NCI-H2171 treated with DMSO at 0.1 percent for 48 hours (cell line): ENCODE measurements around the gene TEX19.

Source experiments
- DNase-seq: peaks from one replicate; lab custom pipeline; 2025; lab: John Stamatoyannopoulos, UW

The TEX19 gene, protein sequence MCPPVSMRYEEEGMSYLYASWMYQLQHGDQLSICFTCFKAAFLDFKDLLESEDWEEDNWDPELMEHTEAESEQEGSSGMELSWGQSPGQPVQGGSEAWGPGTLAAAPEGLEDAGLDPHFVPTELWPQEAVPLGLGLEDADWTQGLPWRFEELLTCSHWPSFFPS

DNA sequence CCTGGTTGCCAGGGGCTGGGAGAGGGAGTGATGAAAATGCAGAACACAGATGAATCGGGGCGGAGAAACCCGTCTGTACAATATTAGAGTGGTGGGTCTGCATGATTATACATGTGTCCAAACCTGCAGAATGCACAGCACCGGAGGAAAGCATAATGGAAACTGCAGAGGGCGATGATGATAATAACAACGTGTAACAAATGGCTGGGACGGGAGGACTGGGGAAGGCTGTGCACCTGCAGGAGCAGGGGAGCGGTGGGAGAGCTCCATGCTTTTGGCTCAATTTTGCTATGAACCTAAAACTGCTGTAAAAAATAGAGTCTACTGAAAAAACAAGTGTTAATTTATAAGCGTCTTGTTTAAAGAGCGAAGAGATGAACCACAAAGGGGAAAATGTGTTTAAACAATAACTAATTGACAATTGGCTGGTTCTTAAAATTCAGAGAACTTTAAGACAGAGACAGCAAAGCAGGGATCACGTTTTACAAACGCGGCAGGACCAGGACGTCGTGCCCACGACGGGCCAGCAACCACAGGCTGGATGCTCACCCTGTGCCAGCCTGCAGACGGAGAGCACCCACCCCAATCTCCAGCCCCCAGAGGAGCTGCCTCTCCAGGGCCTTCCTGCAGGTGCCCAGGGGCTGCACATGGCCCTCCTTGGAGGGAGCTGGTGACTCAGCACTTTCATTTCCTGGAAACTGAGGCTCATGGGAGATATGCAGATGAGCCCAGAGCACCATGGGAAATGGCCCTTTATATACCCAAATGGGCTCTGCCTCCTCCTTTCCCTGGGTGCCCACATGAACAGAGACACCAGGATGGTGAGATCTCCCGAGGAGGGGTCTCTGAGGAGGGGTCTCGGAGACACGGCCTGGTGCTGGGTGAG, at the start of gene TEX19:
Gene TEX19, plus strand, starts transcription at position 783 of the 886 bp plus-strand sequence. CDS start 2,904 bp downstream, outside the sequence.
- peak; percentile 41 for DNase-seq

DNA sequence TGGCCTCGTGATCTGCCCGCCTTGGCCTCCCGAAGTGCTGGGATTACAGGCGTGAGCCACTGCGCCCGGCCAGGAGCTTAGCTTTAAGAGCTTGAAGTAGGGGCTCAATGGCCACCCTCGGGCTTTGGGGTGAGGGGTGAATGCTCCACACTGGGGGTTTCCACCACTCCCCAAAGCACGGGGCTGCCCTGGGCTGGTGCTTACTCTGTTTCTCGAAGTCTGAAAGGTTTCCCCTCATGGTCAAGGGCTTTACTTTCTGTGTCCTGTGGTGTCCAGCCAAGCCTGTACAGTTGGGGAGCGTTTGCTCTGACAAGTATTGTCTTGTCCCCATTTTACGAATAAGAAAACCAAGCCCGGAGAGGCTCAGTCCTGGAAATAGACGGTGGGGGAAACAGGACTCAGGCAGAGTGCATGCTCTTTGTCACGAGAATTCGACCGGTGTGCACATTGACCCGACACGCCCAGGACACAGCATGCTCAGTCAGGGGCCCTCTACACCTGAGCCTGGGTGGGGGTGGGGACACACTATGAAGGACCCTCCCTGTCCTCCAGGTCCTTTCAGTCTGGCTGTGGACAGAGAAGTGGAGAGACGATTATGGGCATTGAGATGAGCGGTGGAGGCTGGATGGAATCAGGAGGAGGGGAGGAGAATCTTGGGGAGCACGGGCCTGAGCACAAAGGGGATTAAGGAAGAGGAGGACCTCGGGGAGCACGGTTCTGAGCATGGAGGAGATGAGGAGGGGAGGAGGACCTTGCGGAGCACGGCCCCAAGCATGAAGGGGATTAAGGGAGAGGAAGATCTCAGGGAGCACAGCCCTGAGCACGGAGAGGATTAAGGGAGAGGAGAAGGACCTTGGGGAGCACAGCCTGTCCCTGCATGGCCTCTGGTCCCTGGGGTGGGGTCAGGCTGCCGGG, 49.1 kb upstream of the TEX19 start:
- DNase-seq, result no peak

DNA sequence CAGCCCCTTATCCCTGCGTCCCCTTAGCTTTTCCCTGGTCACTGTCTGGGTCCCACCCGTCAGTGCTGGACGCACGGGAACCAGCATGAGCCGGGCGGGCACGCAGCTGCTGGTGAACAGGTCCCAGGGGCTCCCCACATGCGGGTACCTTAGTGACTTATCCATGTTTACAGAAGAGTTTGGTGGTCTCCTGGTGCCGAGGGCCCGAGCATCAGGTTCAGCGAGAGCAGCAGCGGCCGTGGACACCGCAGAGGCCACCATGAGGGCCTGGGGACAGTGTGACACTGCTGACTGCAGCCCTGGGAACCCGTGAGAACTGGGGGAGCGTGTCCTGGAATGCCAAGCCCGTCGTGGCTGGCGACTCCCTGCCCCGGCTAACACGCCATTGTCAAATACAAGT, 48.2 kb upstream of the TEX19 start:
- no peak for DNase-seq

DNA sequence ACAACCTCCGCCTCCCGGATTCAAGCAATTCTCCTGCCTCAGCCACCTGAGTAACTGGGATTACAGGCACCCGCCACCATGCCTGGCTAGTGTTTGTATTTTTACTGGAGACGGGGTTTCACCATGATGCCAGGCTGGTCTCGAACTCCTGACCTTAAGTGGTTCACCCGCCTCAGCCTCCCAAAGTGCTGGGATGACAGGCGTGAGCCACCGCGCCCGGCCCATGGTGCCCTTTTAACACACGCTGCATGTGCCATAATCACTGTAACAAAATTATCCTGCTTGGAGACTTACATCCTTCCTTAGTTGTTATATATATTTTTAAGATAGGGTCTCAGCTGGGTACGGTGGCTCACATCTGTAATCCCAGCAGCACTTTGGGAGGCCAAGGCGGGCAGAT, 47.1 kb upstream of the TEX19 start:
- no peak for DNase-seq

DNA sequence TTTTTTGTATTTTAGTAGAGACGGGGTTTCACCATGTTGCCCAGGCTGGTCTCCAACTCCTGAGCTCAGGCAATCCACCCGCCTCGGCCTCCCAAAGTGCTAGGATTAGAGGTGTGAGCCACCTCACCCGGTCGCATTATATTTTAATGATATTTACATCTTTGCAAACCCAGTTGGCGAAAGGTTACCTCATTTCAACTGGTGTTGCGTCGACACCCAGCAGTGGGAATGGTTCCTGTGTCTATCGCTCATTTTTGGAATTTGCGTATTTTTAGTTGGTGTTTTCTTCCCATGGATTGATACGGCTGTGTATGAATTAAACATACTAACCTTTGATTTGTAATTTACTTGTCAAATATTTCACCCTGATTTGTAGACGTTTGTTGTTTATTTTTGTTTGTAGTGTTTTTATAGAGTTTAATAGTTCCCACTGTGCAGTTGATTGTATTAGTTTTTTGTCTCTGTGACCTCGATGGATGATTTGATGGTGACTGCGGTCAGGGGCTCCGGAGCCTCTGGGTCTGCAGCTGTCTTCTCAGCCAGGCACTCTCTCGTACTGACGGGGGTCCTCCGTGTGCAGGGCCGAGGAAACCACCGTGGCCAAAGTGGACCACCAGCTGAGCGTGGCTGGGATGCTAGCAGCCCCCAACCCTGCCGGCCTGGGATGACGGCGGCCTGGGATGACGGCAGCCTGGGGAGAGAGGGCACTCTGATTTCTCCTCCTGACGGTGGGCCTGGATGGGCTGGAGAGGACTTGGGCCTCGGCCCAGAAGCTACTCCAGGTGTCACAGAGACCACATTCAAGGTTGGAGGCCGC, 45.6 kb upstream of the TEX19 start:
- no peak for DNase-seq

DNA sequence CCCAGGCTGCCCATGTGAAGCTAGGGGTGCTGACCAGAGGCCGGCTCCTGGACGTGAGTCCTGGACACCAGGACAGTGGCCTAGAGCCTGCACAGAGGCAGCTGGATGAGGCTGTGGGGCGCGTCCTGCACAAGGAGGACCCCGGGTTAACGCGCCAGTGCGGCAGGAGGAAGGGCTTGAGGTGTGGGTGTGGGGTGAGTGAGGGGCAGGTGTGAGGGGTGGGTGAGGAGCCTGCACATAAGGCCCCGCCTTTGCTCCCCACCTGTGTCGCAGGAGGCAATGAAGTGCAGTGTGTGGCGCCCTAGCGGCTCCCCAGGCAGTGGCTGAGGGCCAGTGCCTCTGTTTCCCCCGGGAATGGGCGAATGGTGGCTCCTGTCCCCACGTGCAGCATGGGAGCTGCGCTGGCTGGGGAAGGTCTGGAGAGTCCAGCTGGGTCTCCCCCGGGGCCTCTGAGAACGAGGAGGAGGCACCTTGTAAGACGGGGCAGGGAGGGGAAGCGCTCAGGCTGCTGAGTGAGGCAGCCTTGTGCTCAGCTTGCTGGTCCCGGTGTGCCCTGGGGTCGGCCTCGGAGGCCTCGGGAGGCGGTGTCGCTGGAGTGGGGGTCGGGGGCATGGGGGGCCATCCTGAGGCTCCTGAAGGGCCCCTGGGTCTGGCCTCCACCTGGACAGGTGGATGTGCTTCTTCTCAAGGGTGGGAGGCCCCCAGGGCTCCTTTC, 44.9 kb upstream of the TEX19 start:
- DNase-seq, result no peak

DNA sequence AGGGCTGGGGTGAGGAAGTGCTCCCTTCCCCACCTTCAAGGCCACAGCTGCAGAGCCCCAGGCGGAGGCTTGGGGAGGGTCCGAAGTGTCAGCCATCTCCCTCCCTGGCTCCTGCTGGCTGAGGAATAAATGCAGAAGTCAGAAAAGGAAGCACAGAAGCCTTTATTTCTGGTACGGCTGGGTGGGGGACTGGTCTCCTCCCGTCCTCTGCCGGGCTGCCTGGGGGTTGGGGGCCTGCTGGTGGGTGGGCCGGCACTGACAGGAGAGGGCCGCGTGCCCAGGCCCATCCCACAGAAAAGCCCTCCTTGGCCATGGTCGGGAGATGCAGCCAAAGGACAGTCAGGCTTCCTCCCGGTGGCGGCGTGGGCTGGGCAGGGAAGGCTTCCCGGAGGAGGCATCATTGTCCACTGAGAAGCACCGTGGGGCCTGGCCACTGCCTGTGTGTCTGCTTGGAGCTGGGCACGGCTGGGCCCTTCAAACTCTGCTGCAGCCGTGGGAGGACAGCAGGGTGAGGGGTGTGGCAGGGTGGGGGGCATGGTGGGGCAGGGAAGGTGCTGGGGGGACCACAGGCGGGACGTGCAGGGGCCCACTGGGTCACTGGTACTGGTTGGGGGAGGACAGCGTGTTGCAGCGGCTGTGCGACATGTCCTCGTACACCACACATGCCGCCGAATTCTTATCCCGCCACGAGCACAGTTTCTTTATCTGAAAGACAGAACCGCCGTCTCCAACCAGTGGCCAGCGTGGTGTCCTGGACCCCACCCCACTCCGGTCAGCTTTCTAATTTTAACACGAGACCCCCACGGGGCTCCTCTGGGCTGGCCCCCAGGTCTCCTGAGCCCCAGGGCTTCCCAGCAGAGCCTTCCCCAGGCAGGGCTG, 44.1 kb upstream of the TEX19 start:
- DNase-seq, result no peak

DNA sequence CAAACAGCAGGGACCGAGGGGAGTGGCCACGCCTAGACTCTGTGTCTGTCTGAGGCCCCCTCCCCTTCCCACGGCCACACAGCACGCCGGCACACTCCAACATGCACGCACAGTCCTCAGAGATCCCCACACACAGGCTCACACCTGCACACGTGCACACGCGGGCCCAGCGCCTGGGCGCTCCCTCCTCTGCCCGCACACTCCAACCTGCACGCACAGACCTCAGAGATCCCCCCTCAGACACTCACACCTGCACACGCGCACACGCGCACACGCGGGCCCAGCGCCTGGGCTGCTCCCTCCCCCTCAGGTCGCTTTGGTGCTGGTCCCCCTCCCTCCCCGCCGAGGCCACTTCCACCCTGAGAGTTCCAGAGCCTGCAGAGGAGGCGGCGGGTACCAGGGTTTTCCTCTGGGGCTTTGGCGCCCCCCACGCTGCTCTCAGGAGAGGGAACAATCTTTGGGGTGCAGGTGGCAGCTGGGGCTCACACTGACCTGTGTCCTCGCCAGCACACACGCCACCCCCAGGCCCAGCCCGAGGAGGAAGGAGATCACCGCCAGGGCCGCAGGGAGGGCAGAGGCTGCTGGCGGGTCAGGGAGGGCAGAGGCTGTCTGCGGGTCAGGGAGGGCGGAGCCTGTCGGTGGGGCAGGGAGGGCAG, 43.2 kb upstream of the TEX19 start:
- no peak for DNase-seq

DNA sequence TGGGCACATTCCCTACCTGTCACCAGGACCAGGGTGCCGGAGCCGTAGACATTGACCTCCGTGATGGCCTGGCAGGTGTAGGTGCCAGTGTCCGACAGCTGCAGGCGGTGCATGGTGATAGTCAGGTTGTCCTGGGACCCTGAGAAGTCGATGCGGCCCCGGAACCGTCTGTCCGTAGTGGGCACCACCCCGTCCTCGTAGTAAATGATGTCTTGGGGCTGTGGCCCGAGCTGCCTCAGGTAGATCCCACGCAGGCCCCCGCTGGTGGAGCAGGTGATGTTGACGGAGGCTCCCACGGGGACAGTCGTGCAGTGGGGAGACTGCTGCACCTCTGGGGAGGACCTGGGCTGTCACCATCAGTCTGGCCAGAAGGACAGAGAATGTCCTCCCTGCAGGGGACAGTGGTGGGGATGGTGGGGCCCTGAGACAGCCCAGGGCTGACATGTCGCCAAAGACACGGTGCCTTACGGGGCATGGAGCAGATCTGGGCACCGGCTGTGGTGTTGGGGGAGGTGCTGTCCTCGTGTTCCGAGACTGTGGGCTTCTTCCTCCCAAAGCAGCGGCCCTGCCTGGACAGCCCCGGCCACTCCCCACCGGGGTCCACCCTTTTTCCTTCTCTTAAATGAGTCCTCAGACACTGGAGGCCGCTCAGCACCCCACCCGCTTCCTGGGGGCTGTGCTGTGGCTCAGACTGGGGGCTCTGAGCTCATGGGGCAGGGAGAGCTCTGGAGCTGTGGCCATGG, 42.2 kb upstream of the TEX19 start:
- DNase-seq, result no peak

DNA sequence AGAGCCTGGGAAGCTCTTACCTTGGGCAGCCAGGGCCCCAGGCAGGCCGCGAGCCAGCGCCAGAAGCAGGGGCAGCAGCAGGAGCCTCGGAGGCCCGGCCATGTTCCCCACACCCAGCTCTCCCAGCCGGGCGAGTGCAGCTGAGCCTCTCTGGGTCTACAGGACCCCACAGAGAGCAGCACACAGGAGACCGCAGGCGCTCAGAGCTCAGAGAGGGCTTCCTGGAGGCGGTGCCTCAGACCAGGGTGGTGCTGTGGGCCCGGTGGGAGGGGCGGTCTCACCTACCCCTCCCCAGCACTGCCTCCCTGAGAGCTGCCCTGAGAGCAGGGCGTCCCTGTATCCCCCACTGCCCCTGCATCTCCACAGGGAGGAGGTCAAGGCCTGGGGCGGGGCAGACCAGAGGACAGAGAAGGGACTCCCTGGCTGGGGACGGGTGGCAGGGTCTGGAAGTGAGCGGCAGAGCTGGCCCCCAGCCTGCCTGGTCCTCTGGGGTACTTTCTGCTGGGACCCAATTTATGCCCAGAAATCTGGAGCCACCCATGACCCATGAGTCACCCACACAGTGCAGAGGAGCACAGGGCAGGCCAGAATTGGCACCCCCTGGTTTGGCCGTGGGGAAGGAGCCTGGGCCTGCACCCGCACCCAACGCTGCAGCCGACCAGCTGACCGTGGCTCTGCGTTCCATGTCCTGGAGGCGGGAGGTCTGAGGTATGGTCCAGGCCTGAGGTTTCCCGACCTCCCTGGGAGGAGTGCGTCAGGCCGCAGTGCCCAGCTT, 41.5 kb upstream of the TEX19 start, which contains the start of gene CD7:
Gene CD7, minus strand, starts transcription at position 215 of the 775 bp plus-strand sequence. Its CDS starts 113 bp downstream, at position 102.
- DNase-seq, result no peak

DNA sequence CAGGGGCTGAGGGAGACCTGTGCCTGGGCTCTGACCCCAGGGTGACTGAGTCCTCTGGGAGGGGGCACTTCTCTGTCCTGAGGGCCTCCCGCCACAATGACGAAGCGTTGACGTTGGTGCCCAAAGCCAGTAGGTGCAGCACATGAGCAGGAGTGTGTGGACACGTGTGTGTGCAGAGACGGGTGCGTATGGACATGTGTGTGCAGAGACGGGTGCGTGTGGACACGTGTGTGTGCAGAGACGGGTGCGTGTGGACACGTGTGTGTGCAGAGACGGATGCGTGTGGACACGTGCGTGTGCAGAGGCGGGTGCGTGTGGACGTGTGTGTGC, 40.9 kb upstream of the TEX19 start:
- DNase-seq, result no peak

DNA sequence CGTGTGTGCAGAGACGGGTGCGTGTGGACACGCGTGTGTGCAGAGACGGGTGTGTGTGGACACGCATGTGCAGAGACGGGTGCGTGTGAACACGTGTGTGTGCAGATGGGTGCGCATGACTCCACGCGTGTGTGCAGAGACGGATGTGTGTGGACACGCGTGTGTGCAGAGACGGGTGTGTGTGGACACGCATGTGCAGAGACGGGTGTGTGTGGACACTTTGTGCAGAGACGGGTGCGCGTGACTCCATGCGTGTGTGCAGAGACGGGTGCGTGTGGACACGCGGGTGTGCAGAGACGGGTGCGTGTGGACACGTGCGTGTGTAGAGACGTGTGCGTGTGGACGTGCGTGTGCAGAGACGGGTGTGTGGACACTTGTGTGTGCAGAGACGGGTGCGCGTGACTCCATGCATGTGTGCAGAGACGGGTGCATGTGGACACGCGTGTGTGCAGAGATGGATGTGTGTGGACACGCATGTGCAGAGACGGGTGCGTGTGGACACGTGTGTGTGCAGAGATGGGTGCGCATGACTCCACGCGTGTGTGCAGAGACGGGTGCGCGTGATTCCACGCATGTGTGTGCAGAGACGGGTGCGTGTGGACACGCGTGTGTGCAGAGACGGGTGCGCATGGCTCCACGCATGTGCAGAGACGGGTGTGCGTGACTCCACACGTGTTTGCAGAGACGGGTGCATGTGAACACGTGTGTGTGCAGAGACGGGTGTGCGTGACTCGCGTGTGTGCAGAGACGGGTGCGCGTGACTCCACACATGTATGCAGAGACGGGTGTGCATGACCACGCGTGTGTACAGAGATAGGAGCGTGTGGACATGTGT, 40.1 kb upstream of the TEX19 start:
- DNase-seq, result no peak

DNA sequence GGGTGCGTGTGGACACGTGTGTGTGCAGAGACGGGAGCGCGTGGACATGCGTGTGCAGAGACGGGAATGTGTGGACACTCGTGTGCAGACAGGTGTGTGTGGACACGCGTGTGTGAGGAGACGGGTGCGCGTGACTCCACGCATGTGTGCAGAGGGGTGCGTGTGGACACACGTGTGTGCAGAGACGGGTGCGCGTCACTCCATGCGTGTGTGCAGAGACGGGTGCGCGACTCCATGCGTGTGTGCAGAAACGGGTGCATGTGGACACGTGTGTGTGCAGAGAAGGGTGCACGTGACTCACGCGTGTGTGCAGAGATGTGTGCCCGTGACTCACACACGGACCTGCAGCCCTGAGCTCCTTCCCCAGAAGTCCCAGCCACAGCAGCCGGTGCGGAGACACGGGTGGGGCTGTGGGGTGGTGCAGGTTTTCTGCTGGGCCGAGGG, 39.4 kb upstream of the TEX19 start:
- DNase-seq, result no peak

DNA sequence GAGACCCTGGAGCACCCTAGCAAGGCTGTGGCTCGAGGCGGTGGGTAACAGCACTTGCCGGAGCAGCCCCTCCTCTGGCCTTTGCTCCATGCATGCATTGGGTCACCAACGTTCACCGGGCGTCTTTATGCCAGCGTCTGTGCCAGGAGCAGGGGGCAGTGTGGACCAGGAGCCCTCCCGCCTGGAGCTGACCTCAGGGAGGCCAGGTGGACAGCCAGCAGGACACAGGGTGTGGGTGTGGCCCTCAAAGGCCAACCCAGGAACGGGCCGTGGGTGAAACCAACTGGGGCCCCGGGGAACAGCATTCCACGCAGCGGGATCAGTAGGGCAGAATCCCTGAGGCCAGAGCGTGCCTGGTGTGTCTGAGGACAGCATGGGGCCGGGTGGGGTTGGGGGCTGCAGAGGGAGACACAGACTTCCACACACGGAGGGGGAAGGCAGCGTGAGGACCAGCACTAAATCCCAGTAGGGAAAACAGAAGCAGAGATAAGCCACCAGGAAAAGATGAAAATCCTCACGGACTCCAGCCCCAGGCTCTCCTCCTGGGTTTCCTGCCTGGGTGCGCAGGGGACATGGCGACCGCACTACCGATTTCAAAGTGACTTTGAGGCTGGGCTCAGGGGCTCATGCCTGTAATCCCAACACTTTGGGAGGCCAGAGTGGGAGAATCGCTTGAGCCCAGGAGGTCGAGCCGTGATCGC, 38.8 kb upstream of the TEX19 start:
- DNase-seq, result no peak

DNA sequence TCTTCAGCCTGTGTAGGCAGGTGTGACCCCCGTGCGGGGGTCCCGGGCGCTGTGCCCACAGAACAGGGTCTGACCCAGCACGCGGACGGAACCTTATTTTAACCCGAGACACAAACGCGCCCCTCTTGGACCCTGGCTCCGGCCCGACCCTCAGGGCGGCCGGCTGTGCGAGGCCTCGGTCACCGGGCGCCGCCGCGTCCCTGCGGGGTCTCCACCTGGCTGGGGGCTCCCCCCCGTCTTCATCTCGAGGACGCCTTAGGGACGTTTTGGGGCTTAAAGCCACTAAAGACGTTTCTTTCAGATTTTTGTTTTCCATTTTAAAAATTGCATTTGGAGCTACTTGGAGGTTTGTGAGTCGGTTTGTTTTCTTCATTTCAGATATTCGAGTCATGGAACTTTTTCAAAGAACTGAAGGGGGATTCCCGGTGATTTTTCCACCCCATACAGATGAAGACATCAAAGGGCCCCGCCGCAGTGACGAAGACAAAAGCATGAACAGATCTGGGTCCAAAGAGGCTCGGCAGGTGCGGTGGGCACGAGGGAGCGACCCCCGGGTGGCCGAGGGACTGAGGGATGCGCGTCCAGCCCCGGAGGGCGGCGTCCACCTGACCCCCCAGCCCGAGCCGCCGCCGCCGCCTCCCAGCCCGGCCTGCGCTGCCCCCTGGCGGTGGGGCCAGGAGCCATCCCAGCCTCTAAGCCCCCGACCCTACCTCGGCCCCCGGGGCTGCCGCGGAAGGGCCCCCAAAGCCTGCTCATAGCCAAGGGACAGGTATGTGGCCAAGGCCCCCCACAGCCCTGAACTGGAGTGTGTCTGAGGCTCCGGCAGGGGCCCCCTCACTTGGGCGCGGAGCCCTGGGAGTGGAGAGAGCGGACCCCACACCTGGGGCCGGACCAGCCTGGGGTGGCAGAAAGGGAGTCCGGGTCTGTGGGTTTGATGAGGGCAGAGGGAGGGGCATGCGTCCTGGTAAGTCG, 37.8 kb upstream of the TEX19 start:
- no peak for DNase-seq
